Measurements from ENCODE around the gene RNF224.
"Not testable (repeated sequence)": the region's sequence is repeated elsewhere in the genome, so short reads cannot be mapped to it uniquely, and the experiment has no call there.

Gene RNF224

DNA sequence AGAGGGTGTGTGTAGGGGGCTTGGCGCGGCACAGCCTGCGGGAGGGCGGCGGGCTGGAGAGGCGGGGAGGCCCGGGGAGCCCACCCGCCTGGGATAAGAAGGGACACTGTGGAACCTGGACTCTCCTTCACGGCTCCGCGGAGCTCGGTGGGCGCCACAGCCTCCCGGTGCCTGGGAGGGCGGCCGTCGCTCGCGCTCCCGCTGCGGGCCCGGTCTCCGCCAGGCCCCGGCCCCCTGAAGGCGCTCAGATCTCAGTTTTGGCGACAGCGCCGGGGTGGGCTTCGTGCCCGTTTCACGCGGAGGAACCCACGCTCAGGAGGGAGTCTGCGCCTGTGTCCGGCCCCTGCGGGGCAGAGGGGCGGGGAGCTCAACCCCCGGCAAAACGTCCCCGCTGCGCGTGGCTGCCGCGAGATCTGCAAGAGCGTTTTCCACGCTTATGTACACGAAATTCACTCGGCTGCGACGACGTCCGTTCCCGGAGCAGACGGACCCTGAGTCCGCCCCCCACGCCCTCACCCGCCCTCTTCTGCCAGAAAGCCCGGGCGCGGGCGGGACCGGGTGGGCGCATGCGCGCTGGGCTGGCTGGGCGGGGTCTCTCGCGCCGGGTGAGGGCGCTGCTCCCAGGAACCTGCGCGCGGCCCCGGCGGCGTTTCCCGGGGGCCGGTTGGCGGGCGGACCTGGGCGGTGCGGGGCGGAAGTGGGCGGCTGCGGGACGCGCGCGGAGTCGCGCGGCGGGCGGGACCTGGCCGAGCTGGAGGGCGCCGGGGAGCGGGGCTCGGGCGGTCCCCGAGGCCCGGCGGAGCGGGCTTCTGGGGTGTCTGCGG lies 27.5 kb downstream of the RNF224 start, which contains the start of gene NELFB:
NELFB (plus strand) TSS at position 704 of the 824 bp plus-strand sequence.
- peak; percentile 96 to 97 for DNase-seq

DNA sequence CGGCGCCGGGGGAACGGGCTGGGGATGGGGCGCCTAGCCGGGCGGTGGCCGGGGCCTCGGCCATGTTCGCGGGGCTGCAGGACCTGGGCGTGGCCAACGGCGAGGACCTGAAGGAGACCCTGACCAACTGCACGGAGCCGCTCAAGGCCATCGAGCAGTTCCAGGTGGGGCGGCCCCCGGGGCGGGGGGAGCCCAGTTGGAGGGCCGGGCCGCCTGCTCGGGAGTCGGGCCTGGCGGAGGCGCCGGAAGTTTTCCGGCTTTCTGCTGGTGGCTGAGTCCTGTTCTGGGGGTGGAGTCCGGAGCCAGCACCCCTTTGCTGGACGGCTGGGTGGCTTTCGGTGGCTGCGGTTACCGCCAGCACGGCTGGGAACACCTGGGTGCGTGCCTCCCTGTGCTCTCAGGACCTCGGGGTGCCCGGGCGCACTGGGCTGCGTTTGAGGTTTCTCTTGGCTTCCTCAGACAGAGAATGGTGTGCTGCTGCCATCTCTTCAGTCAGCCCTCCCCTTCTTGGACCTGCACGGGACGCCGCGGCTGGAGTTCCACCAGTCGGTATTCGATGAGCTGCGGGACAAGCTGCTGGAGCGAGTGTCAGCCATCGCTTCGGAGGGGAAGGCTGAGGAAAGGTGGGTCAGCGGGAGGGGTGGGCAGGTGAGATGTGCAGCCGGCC lies 28.3 kb downstream of the RNF224 start:
- DNase-seq, result no peak

DNA sequence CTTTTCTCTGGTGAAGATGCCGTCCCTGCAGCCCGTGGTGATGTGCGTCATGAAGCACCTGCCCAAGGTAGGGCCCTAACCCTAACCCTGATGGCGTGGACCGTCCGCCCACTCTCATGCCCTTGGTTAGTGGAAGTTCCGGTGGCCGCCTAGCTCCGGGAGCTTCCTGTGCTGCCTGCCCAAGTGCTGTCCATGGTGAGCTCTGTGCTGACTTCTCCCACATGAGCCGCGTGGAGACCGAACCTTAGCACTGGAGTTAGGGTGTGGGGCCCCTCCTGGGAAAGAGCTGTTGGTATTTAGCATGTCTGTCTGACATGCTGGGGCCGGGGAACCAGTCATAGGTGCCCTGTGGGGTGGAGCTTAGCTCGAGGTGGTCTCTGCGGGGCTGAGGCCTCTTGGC lies 29.1 kb downstream of the RNF224 start:
- DNase-seq, result no peak

DNA sequence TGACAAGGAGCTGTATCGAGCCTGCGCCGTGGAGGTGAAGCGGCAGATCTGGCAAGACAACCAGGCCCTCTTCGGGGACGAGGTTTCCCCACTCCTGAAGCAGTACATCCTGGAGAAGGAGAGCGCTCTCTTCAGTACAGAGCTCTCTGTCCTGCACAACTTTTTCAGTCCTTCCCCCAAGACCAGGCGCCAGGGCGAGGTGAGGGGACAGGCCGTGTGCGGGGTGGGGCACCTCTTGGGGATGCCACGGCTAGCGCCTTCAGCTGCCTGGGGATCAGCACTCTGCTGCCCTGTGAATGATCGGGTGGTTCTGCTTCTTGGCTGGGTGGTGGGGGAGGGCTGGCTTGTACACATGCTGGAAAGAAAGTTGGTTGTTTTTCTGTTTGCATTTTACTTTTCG lies 29.6 kb downstream of the RNF224 start:
- DNase-seq, result no peak

DNA sequence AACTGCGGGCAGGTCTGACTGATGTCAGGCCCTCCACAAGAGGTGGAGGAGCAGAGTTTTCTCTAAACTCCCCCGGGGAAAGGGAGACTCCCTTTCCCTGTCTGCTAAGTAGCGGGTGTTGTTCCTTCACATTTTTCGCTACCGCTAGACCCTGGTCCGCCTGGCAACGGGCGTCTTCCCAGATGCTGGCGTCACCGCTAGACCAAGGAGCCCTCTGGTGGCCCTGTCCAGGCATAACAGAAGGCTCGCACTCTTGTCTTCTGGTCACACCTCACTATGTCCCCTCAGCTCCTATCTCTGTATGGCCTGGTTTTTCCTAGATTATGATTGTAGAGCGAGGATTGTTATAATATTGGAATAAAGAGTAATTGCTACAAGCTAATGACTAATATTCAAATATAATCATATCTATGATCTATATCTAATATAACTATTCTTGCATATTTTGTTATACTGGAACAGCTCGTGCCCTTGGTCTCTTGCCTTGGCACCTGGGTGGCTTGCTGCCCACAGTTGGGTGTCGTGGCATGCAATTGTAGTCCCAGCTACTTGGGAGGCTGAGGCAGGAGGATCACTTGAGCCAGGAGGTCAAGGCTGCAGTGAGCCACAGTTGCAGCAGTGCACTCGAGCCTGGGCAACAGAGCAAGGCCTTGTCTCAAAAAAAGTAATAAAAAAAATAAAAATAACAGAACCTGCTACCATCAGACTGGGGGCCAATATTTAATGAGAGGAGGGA lies 35.0 kb downstream of the RNF224 start:
- not testable (repeated sequence) for DNase-seq

DNA sequence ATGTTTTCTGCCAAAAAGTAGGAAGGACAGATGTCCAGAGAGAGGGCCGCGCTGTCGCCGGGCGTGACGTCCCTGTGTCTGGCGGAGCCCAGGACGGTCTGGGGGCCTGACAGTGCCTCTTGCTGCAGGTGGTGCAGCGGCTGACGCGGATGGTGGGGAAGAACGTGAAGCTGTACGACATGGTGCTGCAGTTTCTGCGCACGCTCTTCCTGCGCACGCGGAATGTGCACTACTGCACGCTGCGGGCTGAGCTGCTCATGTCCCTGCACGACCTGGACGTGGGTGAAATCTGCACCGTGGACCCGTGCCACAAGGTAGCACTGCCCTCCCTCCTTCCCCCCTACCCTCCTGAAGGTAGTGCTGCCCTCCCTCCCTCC lies 35.6 kb downstream of the RNF224 start:
- no peak for DNase-seq

DNA sequence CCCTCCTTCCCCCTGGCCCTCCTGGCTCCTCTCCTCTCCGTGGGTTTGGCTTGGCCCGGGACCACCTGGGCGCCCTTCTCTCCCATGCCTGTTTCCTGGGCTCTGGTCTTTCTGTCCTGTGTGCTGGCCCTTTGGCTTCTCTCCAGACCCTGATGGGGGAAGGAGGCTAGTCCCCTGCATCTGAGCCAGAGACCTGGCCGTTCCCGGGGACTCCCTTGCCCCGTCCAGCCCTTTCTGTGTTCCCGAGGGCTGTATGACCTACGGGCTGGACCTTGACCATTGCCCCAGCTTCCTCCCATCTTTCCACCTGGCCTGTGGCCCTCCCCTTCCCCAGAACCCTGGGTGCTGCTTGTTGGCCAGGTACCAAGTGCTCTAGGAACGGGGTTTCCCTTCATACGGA lies 36.2 kb downstream of the RNF224 start:
- no peak for DNase-seq

DNA sequence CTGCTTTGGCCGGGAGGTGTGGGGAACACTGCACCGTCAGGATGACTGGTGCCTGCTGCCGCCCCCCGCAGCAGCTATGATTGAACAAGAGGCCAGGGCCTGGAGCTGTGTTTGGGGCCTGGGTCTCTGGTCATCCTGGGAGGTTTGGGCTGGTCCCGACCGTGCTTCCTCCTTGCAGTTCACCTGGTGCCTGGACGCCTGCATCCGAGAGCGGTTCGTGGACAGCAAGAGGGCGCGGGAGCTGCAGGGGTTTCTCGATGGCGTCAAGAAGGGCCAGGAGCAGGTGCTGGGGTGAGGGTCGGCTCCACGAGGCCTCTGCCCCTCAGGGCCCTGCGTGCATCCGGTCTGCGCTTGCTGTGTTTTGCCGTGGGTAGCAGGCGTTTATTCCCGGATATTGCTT lies 36.8 kb downstream of the RNF224 start:
- DNase-seq, result no peak

DNA sequence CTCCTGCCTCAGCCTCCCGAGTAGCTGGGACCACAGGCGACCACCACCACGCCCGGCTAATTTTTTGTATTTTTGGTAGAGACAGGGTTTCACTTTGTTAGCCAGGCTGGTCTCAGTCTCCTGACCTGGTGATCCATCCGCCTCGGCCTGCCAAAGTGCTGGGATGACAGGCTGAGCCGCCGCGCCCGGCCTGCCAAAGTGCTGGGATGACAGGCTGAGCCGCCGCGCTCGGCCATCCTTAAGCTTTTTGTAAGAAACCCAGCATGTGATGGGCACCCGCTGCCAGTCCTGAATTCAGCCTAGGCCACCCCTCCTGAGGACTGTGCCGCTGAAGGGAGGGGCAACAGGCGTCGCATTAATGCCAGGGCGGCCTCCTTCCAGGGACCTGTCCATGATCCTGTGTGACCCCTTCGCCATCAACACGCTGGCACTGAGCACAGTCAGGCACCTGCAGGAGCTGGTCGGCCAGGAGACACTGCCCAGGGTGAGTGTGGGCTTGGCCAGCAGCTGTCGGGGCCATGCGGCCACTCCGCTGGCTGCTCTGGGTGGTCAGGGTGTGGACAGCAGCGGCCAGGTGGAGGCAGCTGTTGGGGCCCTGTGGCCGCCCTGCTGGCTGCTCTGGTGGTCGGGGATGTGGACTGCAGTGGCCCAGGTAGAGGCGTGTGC lies 38.3 kb downstream of the RNF224 start:
- DNase-seq, result no peak

DNA sequence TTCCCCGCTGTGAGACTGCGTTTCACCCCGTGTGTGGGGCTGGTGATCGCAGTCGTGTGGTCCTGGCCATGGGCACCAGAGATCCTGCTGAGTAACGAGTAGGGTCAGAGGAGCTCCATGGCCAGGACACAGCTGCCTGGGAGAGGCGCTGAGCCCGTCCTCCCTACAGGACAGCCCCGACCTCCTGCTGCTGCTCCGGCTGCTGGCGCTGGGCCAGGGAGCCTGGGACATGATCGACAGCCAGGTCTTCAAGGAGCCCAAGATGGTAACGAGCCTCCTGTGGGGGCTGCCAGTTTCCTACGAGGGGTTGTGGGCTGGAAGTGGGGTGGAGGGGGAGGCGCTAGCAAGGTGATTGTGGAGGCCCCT lies 38.8 kb downstream of the RNF224 start:
- DNase-seq, result no peak

DNA sequence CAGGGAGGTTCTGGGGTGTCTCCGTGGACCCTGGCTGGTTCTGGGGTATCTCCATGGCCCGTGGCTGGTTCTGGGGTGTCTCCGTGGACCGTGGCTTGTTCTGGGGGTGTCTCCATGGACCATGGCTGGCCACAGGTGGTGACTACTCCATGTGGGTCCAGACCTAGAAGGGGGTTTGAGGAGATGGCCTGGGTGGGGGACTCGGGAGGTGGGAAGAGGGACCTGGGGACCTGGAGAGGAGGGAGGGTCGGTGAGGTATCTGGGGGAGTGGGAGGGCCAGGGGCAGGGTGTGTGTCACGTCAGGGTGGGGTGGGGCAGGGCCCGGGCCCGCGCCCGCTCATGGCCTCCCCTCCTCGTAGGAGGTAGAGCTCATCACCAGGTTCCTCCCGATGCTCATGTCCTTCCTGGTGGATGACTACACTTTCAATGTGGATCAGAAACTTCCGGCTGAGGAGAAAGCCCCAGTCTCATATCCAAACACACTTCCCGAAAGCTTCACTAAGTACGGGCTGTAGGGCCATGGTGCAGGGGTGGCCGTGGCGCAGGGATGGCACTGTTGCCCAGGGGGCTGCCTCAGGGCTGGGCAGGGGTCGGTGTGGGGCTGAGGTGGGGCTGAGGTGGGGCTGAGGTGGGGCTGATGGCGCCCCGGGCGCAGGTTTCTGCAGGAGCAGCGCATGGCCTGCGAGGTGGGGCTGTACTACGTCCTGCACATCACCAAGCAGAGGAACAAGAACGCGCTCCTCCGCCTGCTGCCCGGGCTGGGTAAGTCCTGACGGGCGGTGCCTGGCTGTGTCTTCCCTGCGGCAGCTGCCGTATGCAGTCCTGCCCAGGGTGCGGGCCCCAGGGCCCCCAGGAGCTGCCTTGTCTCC lies 39.5 kb downstream of the RNF224 start:
- no peak for DNase-seq

DNA sequence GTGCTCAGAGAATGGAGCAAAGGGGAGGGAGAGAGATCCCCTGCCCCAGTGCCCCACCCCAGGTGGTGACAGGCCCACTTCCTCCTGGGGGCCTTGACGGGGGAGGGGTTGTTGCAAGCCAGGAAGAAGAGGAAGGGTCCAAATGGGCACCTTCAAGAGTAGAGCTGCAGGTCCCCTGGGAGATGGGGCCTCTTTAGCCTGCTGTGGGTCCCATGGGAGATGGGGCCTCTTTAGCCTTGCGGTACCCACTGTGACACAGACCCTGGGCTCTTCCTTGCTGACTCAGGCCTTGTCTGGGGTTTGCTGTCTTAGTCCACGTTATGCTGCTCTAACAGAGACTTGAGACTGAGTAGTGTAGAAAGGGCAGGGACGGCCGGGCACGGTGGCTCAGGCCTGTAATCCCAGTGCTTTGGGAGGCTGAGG lies 40.6 kb downstream of the RNF224 start:
- DNase-seq, result no peak

DNA sequence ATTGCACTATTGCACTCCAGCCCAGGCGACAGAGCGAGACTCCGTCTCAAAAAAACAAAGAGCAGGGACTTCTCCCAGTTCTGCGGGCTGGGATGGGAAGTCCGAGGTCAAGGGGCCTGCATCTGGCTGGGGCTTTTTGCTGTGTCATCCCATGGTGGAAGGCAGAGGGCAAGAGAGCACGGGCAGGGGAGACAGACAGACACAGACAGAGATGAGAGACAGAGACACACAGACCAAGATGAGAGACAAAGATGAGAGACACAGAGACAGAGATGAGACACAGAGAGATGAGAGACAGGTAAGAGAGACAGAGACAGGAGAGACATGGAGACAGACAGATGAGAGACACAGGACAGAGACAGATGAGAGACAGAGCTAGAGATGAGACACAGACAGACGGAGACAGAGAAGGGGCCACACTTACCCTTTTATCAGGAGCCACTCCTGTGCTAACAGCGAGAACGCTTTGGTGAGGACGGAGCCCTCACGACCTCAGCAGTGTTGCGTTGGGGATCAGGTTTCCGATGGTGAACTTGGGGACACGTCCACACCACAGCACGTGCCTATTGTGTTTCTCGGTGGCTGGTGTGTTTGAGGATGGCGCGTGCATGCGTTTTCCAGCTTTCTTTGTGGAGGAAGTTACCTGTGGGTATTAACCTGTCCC lies 41.4 kb downstream of the RNF224 start:
- DNase-seq, result no peak

DNA sequence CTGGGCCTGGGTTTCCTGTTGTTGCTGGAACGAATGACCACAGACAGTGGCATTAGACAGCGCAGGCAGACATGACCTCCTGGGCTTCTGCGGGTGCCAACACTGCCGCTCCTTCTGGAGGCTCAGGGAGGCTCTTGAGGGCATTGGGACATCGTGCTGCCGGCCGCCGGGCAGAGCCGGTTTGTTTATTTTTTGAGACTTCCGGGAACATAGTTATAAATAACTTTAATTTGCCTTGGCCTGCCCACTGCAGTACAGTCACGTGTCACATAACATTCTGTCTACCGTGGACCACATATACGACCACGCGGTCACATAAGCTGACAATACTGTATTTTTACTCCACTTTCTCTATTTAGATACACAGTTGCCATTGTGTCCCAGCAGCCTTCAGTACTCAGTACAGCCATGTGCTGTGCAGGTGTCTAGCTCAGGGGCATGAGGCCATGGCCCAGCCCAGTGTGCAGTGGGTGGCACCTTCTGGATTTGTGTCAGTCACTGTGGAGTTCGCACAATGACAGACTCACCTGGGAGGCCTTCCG lies 42.0 kb downstream of the RNF224 start:
- no peak for DNase-seq

DNA sequence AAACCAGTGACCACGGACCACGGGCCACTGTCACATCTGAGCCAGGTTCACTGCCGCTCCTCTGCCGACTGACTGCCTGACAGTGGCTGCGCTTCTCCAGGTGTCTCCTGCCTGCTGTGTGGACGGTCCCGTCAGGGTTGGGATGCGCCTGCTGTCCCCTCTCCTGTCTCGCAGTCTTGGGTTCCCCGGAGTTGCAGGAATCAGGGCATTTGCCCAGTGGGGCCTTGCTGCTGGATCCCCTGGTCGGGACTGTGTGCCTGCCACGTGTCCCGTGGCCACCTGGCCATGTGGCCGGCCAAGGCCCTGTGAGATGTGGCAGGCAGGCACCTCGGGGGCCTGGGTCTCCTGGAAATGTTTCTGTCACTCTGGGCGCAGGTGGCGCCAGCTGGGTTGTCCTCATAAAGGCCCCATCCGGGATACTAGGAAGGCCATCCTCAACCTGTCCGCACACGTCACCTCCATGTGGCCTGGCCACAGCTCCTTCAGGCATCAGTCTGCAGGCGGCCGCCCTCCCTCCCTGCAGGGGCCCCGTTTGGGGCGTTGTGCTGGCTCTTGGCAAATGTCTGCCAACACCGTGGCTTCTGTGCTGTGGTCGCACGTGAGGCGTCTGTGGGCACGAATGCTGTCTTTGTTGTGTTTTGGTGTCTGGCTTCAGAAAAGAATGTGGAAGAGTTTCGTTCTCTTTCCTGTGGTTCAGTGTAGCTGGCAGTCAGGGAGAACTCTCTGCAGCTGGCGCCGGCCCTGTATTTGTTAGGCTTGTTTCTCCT lies 43.8 kb downstream of the RNF224 start:
- no peak for DNase-seq

DNA sequence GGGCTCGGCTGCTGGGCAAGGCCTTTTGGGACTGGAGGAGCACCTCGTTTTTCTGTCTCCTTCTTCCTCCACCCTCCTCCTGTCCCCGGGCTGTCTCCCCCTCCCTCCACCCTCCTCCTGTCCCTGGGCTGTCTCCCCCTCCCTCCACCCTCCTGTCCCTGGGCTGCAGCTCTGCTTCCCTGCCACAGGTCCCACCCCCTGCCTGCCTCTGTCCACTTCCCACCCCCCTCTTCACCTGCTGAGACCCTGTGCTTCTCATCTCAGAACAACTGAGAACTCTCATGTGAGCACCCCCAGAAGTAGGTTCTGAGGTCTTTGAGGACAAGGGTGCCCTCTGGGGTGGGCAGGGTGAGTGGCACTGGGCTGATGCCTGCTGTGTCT lies 44.4 kb downstream of the RNF224 start:
- DNase-seq, result no peak

DNA sequence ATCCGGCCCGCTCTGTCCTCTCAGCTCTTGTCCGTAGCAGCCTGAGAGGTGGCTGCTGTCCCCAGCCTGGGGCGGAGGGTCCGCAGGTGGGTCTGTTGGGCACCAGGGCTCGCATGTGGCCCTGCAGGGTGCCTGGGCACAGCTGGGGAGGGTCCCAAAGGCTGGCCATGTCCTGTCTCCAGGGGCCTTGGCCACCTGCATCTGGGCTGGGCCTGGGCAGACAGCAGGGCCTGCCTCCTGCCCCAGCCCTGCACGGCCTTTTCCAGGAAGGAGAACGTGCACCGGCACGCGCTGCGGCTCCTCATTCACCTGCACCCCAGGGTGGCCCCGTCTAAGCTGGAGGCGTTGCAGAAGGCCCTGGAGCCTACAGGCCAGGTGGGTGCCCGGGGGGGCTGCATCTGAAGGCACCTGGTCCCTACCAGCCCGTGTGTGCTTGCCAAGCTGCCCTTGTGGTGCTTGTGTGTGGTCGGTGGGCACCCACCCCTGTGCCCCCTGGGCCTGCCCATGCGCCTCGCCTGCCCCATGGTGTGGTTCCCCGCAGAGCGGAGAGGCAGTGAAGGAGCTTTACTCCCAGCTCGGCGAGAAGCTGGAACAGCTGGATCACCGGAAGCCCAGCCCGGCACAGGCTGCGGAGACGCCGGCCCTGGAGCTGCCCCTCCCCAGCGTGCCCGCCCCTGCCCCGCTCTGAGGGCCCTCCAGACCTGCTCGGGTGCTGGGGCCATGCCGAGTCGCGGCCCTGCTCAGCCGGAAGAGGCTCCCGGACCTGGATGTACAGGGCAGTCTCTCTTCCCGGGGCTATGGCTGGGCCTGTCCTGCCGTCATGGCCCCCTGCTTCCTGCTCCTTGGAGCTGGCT lies 45.2 kb downstream of the RNF224 start:
- no peak for DNase-seq

DNA sequence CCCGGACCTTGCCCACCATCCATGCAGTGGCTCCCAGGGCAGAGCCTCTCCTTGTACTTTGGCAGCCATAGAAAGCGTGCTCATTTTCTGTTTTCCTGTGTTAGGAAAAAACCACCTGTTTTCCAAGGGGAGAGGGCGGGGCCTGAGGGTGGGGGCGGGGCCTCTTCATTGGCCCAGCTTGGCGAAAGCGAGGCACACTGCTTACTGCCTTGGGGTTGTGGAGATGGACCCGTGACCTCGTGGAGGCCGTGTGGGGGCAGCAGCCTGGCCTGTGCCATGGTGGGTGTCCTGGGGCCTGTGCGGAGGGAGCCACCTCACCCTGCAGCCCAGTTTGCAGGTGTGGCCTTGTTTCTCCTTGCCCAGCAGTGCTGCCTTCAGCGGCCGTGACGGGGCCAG lies 45.8 kb downstream of the RNF224 start:
- no peak for DNase-seq

DNA sequence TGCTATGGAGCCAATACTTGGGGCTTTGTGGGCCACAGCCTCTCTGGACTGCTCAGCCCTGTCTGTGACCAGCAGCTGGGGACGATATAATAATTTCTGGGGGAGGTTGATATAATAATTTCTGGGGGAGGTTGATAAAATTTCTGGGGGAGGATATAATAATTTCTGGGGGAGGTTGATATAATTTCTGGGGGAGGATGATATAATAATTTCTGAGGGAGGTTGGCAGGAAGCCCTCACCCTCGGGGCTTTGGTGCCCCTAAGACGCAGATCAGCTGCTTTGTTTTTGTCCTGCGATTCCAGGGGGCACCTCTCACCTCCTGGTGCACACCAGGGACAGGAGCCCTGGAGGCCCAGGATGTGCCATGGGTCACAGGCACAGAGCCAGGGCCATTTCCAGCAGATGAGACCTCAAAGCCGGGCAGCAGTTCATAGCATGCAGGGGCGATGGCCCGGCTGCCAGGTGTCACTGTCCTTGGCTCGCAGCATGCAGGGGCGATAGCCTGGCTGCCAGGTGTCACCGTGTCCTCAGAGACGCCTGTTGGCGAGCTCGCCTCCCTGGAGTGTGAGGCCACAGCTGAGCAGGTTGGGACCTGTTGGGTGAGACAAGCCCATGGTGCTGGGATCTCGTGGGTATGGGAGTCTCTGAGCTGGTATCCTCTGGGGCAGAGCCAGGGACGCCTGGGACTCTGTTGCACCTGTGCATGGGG lies 46.5 kb downstream of the RNF224 start:
- DNase-seq, result no peak

All from activated CD4-positive, alpha-beta T cell treated with anti-CD3 and anti-CD28 coated beads, Interleukin-2, amount 50 U/mL, for 48 hours (primary cell).